Neural cell (in vitro differentiated cells): ENCODE data around the gene RHOF. TPM values are rescaled to one million over a fixed set of nuclear protein-coding genes. Genes with fewer than 3 reads are reported as not detected.

Experiments
- H2AFZ ChIP-seq: fragments of 200-600, 300-800 bp; sonication (generic), shearing (Covaris generic); 2 replicates; pipeline ENCODE4 v1.6.0; 2014; ENCODE audit warnings: low read depth, mild to moderate bottlenecking, antibody characterized with exemption, low read length, moderate library complexity
- H3F3A ChIP-seq: fragments of 200-600 bp; shearing (Covaris generic); 2 replicates; pipeline ENCODE4 v1.6.1; 2016; ENCODE audit warnings: mild to moderate bottlenecking, moderate library complexity, mixed read lengths, antibody characterized with exemption, low read length; ENCODE audit not compliant: insufficient read depth, poor library complexity, severe bottlenecking
- H3K27ac ChIP-seq: fragments of 200-600, 300-800 bp; sonication (generic), shearing (Covaris generic); 2 replicates; pipeline ENCODE4 v1.5.1; 2014; ENCODE audit warnings: mild to moderate bottlenecking, low read length, moderate library complexity
- H3K27me3 ChIP-seq: fragments of 300-800, 200-600 bp; sonication (generic), shearing (Covaris generic); 2 replicates; pipeline ENCODE4 v1.6.0; 2014; ENCODE audit warnings: mild to moderate bottlenecking, low read depth, low read length, moderate library complexity; ENCODE audit not compliant: insufficient read depth
- H3K36me3 ChIP-seq: fragments of 300-800, 200-600 bp; sonication (generic), shearing (Covaris generic); 2 replicates; pipeline ENCODE4 v1.5.1; 2014; ENCODE audit warnings: mild to moderate bottlenecking, antibody characterized with exemption, low read length, moderate library complexity; ENCODE audit not compliant: insufficient read depth
- H3K4me2 ChIP-seq: fragments of 300-800, 200-600 bp; sonication (generic), shearing (Covaris generic); 2 replicates; pipeline ENCODE4 v1.6.0; 2014; ENCODE audit warnings: mild to moderate bottlenecking, low read length
- H3K4me3 ChIP-seq: fragments of 300-800, 200-600 bp; sonication (generic), shearing (Covaris generic); 2 replicates; pipeline ENCODE4 v1.5.1; 2014; ENCODE audit warnings: mild to moderate bottlenecking, low read length, moderate library complexity
- H3K79me2 ChIP-seq: fragments of 200-600 bp; shearing (Covaris generic); replicated peaks from 2 replicates; pipeline ENCODE4 v1.6.0; 2014; ENCODE audit warnings: mild to moderate bottlenecking, low read length, moderate library complexity; ENCODE audit not compliant: insufficient read depth
- H3K9ac ChIP-seq: fragments of 300-800, 200-600 bp; sonication (generic), shearing (Covaris generic); 2 replicates; pipeline ENCODE4 v1.6.1; 2016; ENCODE audit warnings: mild to moderate bottlenecking, low read length, mixed read lengths
- H3K9me2 ChIP-seq: fragments of 200-600 bp; shearing (Covaris generic); 2 replicates; pipeline ENCODE4 v1.6.1; 2016; ENCODE audit warnings: mild to moderate bottlenecking, low read length, mixed read lengths; ENCODE audit not compliant: insufficient read depth
- H3K9me3 ChIP-seq: fragments of 200-600, 300-800 bp; sonication (generic), shearing (Covaris generic); 2 replicates; pipeline ENCODE4 v1.6.1; 2016; ENCODE audit warnings: mild to moderate bottlenecking, mixed run types, low read length, moderate library complexity, mixed read lengths
- H4K20me1 ChIP-seq: fragments of 200-600 bp; shearing (Covaris generic); 2 replicates; pipeline ENCODE4 v1.6.1; 2016; ENCODE audit warnings: mild to moderate bottlenecking, mixed run types; ENCODE audit not compliant: insufficient read depth
- EP300 ChIP-seq: fragments of 450-650 bp; conservative IDR thresholded peaks from 2 replicates; pipeline ENCODE4 v1.6.1; 2014; ENCODE audit warnings: antibody characterized with exemption, mild to moderate bottlenecking, moderate library complexity; ENCODE audit not compliant: poor library complexity, severe bottlenecking
- EZH2 ChIP-seq: fragments of 200-600, 300-800 bp; shearing (Covaris generic), sonication (generic); IDR thresholded peaks from 2 replicates; pipeline ENCODE4 v1.6.1; 2014; ENCODE audit warnings: antibody characterized with exemption, low read length, borderline replicate concordance, mild to moderate bottlenecking; ENCODE audit not compliant: insufficient read depth, poor library complexity, severe bottlenecking
- MXI1 ChIP-seq: fragments of 450-650 bp; conservative IDR thresholded peaks from 2 replicates; pipeline ENCODE4 v1.6.1; 2014; ENCODE audit warnings: antibody characterized with exemption, mild to moderate bottlenecking; ENCODE audit not compliant: poor library complexity, severe bottlenecking
- POLR2AphosphoS5 ChIP-seq: IDR thresholded peaks from 2 replicates; pipeline ENCODE4 v1.6.1; 2012
- RAD21 ChIP-seq: fragments of 450-650 bp; conservative IDR thresholded peaks from 2 replicates; pipeline ENCODE4 v1.6.1; 2014; ENCODE audit warnings: antibody characterized with exemption, mild to moderate bottlenecking, moderate library complexity
- SMC3 ChIP-seq: fragments of 450-650 bp; conservative IDR thresholded peaks from 2 replicates; pipeline ENCODE4 v1.6.1; 2014; ENCODE audit warnings: antibody characterized with exemption, mild to moderate bottlenecking, moderate library complexity; ENCODE audit not compliant: poor library complexity
- TAF1 ChIP-seq: IDR thresholded peaks from 2 replicates; pipeline ENCODE4 v1.6.1; 2012; ENCODE audit warnings: low read depth
- polyA plus RNA-seq: library from polyadenylated mRNA; depleted of rRNA; stranded (reverse); fragments of >200 nt; gene quantifications from 2 replicates; pipeline ENCODE4 v1.2.3, GENCODE V29; 2014
- TF ChIP-seq, protein P1 (sequence below): fragments of 450-650 bp; IDR thresholded peaks from 2 replicates; pipeline ENCODE4 v1.5.1; 2014; ENCODE audit warnings: antibody characterized with exemption, mild to moderate bottlenecking, moderate library complexity; ENCODE audit not compliant: poor library complexity, severe bottlenecking
- TF ChIP-seq, protein P2 (sequence below): IDR thresholded peaks from 2 replicates; pipeline ENCODE4 v1.6.1; 2012; ENCODE audit warnings: borderline replicate concordance

Gene RHOF
- polyA plus RNA-seq, 1 donor from 2014 or later: 14.7 TPM

- no peak overlapping the region for H3K9ac ChIP-seq
- H3K27ac ChIP-seq: no peak overlapping the region
- H3K9me2 ChIP-seq: no peaks in the 10 kb centered on the region
- H3K79me2 ChIP-seq: no peaks in the 10 kb centered on the region
- H2AFZ ChIP-seq: no peak overlapping the region
- H4K20me1 ChIP-seq: no peaks in the 10 kb centered on the region
- no peak overlapping the region for H3K4me3 ChIP-seq
- no peaks in the 10 kb centered on the region for H3K27me3 ChIP-seq
- H3F3A ChIP-seq: no peaks in the 10 kb centered on the region
- H3K4me2 ChIP-seq: no peak overlapping the region
- TF ChIP-seq EZH2: no peak
- TF ChIP-seq, protein P1, sequence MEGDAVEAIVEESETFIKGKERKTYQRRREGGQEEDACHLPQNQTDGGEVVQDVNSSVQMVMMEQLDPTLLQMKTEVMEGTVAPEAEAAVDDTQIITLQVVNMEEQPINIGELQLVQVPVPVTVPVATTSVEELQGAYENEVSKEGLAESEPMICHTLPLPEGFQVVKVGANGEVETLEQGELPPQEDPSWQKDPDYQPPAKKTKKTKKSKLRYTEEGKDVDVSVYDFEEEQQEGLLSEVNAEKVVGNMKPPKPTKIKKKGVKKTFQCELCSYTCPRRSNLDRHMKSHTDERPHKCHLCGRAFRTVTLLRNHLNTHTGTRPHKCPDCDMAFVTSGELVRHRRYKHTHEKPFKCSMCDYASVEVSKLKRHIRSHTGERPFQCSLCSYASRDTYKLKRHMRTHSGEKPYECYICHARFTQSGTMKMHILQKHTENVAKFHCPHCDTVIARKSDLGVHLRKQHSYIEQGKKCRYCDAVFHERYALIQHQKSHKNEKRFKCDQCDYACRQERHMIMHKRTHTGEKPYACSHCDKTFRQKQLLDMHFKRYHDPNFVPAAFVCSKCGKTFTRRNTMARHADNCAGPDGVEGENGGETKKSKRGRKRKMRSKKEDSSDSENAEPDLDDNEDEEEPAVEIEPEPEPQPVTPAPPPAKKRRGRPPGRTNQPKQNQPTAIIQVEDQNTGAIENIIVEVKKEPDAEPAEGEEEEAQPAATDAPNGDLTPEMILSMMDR: no peak
- TF ChIP-seq EP300: no peak
- no peak for TF ChIP-seq TAF1
- no peak for TF ChIP-seq MXI1
- TF ChIP-seq RAD21: no peak
- TF ChIP-seq, protein P2, sequence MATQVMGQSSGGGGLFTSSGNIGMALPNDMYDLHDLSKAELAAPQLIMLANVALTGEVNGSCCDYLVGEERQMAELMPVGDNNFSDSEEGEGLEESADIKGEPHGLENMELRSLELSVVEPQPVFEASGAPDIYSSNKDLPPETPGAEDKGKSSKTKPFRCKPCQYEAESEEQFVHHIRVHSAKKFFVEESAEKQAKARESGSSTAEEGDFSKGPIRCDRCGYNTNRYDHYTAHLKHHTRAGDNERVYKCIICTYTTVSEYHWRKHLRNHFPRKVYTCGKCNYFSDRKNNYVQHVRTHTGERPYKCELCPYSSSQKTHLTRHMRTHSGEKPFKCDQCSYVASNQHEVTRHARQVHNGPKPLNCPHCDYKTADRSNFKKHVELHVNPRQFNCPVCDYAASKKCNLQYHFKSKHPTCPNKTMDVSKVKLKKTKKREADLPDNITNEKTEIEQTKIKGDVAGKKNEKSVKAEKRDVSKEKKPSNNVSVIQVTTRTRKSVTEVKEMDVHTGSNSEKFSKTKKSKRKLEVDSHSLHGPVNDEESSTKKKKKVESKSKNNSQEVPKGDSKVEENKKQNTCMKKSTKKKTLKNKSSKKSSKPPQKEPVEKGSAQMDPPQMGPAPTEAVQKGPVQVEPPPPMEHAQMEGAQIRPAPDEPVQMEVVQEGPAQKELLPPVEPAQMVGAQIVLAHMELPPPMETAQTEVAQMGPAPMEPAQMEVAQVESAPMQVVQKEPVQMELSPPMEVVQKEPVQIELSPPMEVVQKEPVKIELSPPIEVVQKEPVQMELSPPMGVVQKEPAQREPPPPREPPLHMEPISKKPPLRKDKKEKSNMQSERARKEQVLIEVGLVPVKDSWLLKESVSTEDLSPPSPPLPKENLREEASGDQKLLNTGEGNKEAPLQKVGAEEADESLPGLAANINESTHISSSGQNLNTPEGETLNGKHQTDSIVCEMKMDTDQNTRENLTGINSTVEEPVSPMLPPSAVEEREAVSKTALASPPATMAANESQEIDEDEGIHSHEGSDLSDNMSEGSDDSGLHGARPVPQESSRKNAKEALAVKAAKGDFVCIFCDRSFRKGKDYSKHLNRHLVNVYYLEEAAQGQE: no peak
- no peak for TF ChIP-seq POLR2AphosphoS5
- no peak for TF ChIP-seq SMC3
- no peaks in the 10 kb centered on the region for H3K36me3 ChIP-seq
- H3K9me3 ChIP-seq: no peaks in the 10 kb centered on the region
These were observed 23.1 kb downstream of the RHOF start for GRCh38 chr12:121770388-121770787.

DNA sequence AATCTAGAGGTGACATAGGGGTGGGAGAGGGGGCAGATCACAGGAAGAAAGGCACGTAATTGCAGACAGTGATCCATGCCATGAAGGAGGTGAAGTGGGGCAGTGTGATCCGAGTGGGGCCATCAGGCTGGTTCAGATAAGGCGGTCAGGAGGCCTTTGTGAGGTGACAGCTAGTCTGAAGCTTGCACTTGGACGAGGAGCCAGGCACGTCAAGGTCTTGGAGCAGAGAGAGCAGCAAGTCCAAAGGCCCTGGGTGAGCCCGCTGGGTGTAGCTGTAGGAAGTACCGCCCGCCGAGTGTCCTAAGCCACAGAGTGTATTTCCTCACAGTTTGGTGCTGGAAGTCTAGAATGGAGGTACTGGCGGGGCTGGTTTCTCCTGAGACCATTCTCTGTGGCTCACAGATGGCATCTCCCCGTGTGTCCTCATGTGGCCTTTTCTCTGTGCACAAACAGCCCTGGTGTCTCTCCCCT is 23.6 kb downstream of the RHOF start:
- Histone ChIP-seq H3K4me3 (no peak overlapping the region), H3K9me2 (no peaks in the 10 kb centered on the region), H4K20me1 (no peaks in the 10 kb centered on the region), H3K9me3 (no peaks in the 10 kb centered on the region), H3K79me2 (no peaks in the 10 kb centered on the region), H3K27ac (no peak overlapping the region), H3K9ac (no peak overlapping the region), H2AFZ (no peak overlapping the region), H3F3A (no peaks in the 10 kb centered on the region), H3K27me3 (no peaks in the 10 kb centered on the region), H3K36me3 (no peaks in the 10 kb centered on the region), H3K4me2 (no peak overlapping the region)
- TF ChIP-seq TAF1 (no peak), RAD21 (no peak), EZH2 (no peak), SMC3 (no peak), MXI1 (no peak), POLR2AphosphoS5 (no peak), EP300 (no peak)
- TF ChIP-seq, protein P2: no peak
- TF ChIP-seq, protein P1: no peak
